ENCODE results near the gene PIGU. TPM values are rescaled to one million over a fixed set of nuclear protein-coding genes. Genes with fewer than 3 reads are reported as not detected.
"Not testable (repeated sequence)": the region's sequence is repeated elsewhere in the genome, so short reads cannot be mapped to it uniquely, and the experiment has no call there.

The PIGU gene
- total RNA-seq, 1 donor from 2014 or later = 33.5 TPM

- DNase-seq (ENCODE audit: low spot score) = no peak
Observed at GRCh38 chr20:34663213-34663943, 13.5 kb downstream of the PIGU start.

GRCh38 chr20:34661811-34662210, 15.1 kb downstream of the PIGU start:
- DNase-seq (ENCODE audit: low spot score) = not testable (repeated sequence)

GRCh38 chr20:34658654-34659053, 18.2 kb downstream of the PIGU start:
- DNase-seq (ENCODE audit: low spot score) = not testable (repeated sequence)

GRCh38 chr20:34654207-34654744, 22.6 kb downstream of the PIGU start:
- DNase-seq (ENCODE audit: low spot score) = no peak

- no peak for DNase-seq (ENCODE audit: low spot score)
Observed at GRCh38 chr20:34651200-34651599, 25.7 kb downstream of the PIGU start.

GRCh38 chr20:34647737-34648136, 29.2 kb downstream of the PIGU start:
- DNase-seq (ENCODE audit: low spot score) = no peak

- DNase-seq (ENCODE audit: low spot score) = no peak
Observed at GRCh38 chr20:34644951-34645350, 31.9 kb downstream of the PIGU start.

GRCh38 chr20:34644345-34644744, 32.5 kb downstream of the PIGU start:
- DNase-seq (ENCODE audit: low spot score) = no peak

GRCh38 chr20:34643928-34644327, 33.0 kb downstream of the PIGU start:
- DNase-seq (ENCODE audit: low spot score) = no peak

GRCh38 chr20:34642009-34642408, 34.9 kb downstream of the PIGU start:
- no peak for DNase-seq (ENCODE audit: low spot score)

- DNase-seq (ENCODE audit: low spot score) = no peak
Observed at GRCh38 chr20:34639755-34640222, 37.1 kb downstream of the PIGU start.

GRCh38 chr20:34638532-34638931, 38.4 kb downstream of the PIGU start:
- DNase-seq (ENCODE audit: low spot score) = no peak

GRCh38 chr20:34638039-34638292, 38.9 kb downstream of the PIGU start:
- no peak for DNase-seq (ENCODE audit: low spot score)

- DNase-seq (ENCODE audit: low spot score) = no peak
Observed at GRCh38 chr20:34637245-34638038, 39.5 kb downstream of the PIGU start.

GRCh38 chr20:34636648-34637047, 40.2 kb downstream of the PIGU start:
- no peak for DNase-seq (ENCODE audit: low spot score)

- no peak for DNase-seq (ENCODE audit: low spot score)
Observed at GRCh38 chr20:34634392-34634791, 42.5 kb downstream of the PIGU start.

- no peak for DNase-seq (ENCODE audit: low spot score)
Observed at GRCh38 chr20:34632870-34633452, 43.9 kb downstream of the PIGU start.

- DNase-seq (ENCODE audit: low spot score) = no peak
Observed at GRCh38 chr20:34629904-34630303, 47.0 kb downstream of the PIGU start.

GRCh38 chr20:34629342-34629741, 47.5 kb downstream of the PIGU start:
- DNase-seq (ENCODE audit: low spot score) = no peak

- DNase-seq (ENCODE audit: low spot score) = peak; percentile 5
Observed at GRCh38 chr20:34628026-34628425, 48.9 kb downstream of the PIGU start.

- DNase-seq (ENCODE audit: low spot score) = peak; percentile 9
Observed at GRCh38 chr20:34627458-34627857, 49.4 kb downstream of the PIGU start.

GRCh38 chr20:34626992-34627391, 49.9 kb downstream of the PIGU start:
- no peak for DNase-seq (ENCODE audit: low spot score)

- DNase-seq (ENCODE audit: low spot score) = peak; percentile 38
Observed at GRCh38 chr20:34624629-34625028, 52.3 kb downstream of the PIGU start.

Measured in ureter (tissue), 1 donor.